Activated CD8-positive, alpha-beta T cell treated with anti-CD3 and anti-CD28 coated beads for 36 hours (primary cell): ENCODE data around the gene AUTS2. TPM values are rescaled to one million over a fixed set of nuclear protein-coding genes. Genes with fewer than 3 reads are reported as not detected.

Experiments used
- ATAC-seq: fragments of 200-7000 bp; cut with Tn5 transposase; one replicate; pipeline ENCODE4 v1.10.0; 2021; ENCODE audit warnings: mild to moderate bottlenecking, moderate library complexity
- CTCF ChIA-PET: fragments of 350-600 bp; sonication (Branson Sonifier 250); formaldehyde crosslinking; loops from one replicate; lab custom pipeline; 2021; ENCODE audit warnings: antibody characterized with exemption; lab: Charles Lee
- POLR2A ChIA-PET: fragments of 350-600 bp; sonication (Branson Sonifier 250); formaldehyde crosslinking; loops from one replicate; lab custom pipeline; 2021; ENCODE audit warnings: antibody characterized with exemption; lab: Charles Lee
- DNase-seq: peaks from one replicate; pipeline ENCODE4 v3.0.0-alpha.2; 2020
- H3K27ac Mint-ChIP-seq: one replicate; pipeline ENCODE4 v1.8.0; 2021; ENCODE audit warnings: mild to moderate bottlenecking, mixed read lengths
- H3K27me3 Mint-ChIP-seq: one replicate; pipeline ENCODE4 v1.8.0; 2021; ENCODE audit warnings: mixed read lengths
- H3K36me3 Mint-ChIP-seq: one replicate; pipeline ENCODE4 v1.8.0; 2021; ENCODE audit warnings: low read depth, mixed read lengths
- H3K4me1 Mint-ChIP-seq: one replicate; pipeline ENCODE4 v1.8.0; 2021; ENCODE audit warnings: low read depth, mixed read lengths
- H3K4me3 Mint-ChIP-seq: one replicate; pipeline ENCODE4 v1.8.0; 2021; ENCODE audit warnings: mild to moderate bottlenecking, moderate library complexity, mixed read lengths
- H3K9me3 Mint-ChIP-seq: one replicate; pipeline ENCODE4 v1.8.0; 2021; ENCODE audit warnings: mixed read lengths
- intact Hi-C: fragments of 100-400 bp; cut with micrococcal nuclease; formaldehyde crosslinking; loops from one replicate; pipeline ENCODE4 v1.10.0; 2022
- total RNA-seq, 2 experiments: library from RNA; stranded (reverse); gene quantifications; one replicate each; pipeline ENCODE4 v1.2.3, GENCODE V29; 2021
- TF ChIP-seq, protein P1 (sequence below): fragments of 200-600 bp; IDR thresholded peaks from one replicate; pipeline ENCODE4 v1.8.0; 2022; ENCODE audit warnings: antibody characterized with exemption, mild to moderate bottlenecking

Gene AUTS2
- total RNA-seq, 2 experiments from 2014 or later = 3.1 to 3.3 TPM

DNA sequence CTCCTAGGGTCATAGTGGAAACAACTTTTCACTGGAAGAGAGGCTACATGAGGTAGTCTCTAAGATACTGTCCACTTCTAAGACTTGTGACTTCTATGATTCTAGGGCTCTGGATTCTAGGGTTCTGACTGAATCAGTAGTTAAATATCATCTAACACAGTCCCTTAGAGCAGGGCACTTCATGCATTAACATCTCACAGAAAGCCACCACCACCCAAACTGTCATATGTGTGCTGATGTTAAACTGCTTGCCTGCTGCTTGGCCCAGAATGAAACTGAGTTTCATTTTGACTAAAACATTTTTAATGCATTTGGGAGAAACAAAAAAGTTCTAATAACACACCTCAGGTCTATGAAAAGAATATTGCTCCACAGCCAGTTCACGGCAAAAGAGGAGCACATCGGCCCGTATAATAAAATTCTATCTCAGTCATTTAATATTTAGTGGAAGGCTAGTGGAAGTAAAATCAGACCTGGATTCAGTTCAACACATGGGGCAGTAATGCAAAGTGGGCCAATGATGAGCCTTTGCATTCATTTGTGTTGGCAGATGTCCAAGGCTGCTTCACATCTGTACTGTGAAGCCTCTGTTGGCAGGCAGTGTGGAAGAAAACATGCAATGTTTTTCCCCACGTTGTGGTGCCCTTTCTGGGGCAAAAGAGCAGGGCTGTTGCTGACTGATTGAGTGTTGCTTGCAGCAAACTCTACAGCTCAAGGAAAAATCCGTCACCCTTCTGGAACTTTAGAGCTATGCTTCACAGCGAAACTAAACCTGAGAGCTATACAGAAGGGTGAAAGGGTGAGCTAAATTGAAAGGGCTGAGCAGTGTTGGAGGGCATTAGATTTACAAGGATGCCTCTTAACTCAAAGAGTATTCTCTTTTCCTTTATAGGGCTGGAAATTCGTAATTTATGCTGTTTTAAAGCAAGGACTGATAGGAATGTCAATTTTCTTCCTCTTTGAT, 33.5 kb upstream of the AUTS2 start:
- no peaks in the 10 kb centered on the region for H3K27me3 Mint-ChIP-seq
- CTCF ChIA-PET = no interaction called here

DNA sequence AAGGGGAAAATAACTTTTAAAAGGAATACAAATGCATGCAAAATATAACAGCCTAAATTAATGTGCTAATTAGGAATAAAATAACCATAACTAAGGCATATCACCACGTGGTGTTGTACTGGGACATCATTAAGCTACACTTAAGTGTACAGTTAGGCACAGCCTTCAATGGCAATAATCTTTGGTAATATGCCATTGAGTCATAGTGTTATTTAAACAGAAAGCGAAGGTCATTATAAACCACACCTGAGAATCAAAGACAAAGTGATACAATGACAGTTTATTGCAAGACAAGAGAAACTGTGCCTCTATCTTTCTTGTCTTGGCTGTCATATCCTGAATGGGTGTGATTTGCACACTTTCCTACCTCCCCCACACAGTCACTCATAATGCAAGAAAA, 30.5 kb upstream of the AUTS2 start:
- no peak for DNase-seq
- H3K27me3 Mint-ChIP-seq = peaks cover 2% of the 10 kb centered on the region
- H3K4me3 Mint-ChIP-seq = no peak overlapping the region
- intact Hi-C loops = no loop called here
- ChIA-PET CTCF (no interaction called here), POLR2A (no interaction called here)
- H3K9me3 Mint-ChIP-seq = no peaks in the 10 kb centered on the region
- no peak for ATAC-seq
- H3K27ac Mint-ChIP-seq = no peak overlapping the region
- H3K36me3 Mint-ChIP-seq = no peaks in the 10 kb centered on the region
- H3K4me1 Mint-ChIP-seq = no peaks in the 10 kb centered on the region
- TF ChIP-seq, protein P1, sequence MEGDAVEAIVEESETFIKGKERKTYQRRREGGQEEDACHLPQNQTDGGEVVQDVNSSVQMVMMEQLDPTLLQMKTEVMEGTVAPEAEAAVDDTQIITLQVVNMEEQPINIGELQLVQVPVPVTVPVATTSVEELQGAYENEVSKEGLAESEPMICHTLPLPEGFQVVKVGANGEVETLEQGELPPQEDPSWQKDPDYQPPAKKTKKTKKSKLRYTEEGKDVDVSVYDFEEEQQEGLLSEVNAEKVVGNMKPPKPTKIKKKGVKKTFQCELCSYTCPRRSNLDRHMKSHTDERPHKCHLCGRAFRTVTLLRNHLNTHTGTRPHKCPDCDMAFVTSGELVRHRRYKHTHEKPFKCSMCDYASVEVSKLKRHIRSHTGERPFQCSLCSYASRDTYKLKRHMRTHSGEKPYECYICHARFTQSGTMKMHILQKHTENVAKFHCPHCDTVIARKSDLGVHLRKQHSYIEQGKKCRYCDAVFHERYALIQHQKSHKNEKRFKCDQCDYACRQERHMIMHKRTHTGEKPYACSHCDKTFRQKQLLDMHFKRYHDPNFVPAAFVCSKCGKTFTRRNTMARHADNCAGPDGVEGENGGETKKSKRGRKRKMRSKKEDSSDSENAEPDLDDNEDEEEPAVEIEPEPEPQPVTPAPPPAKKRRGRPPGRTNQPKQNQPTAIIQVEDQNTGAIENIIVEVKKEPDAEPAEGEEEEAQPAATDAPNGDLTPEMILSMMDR = no peak

More for the DNA sequence above, 33.5 kb upstream of the AUTS2 start:
- H3K4me3 Mint-ChIP-seq = no peak overlapping the region
- TF ChIP-seq, protein P1 = no peak
- H3K27ac Mint-ChIP-seq = no peak overlapping the region
- intact Hi-C loops = no loop called here
- no peaks in the 10 kb centered on the region for H3K36me3 Mint-ChIP-seq
- ATAC-seq (no peak), DNase-seq (no peak)
- no peaks in the 10 kb centered on the region for H3K9me3 Mint-ChIP-seq
- no peaks in the 10 kb centered on the region for H3K4me1 Mint-ChIP-seq
- POLR2A ChIA-PET = no interaction called here

DNA sequence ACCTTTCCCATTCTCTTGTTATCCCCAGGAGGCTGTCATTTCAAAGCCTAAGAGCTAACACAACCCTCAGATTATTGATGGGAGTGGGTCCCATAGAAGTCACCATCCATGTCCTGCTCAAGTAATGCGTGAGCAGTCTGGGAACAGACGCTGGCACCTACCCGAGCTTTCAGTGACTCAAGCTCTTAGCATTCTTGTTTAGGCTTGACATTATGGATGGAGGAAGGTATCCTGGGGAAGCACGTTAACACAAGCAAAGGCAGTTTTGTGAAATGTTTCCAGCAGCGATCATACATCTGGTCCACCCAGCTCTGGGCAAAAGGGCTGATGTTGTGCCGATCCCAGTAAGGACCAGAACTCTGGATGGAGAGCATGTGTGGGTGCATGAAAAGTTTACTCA, 30.0 kb upstream of the AUTS2 start:
- TF ChIP-seq, protein P1 = no peak
- H3K36me3 Mint-ChIP-seq = no peaks in the 10 kb centered on the region
- no peak overlapping the region for H3K4me3 Mint-ChIP-seq
- no peak for DNase-seq
- intact Hi-C loops = no loop called here
- no peak overlapping the region for H3K27ac Mint-ChIP-seq
- H3K9me3 Mint-ChIP-seq = no peaks in the 10 kb centered on the region
- no peak for ATAC-seq
- H3K4me1 Mint-ChIP-seq = no peaks in the 10 kb centered on the region
- H3K27me3 Mint-ChIP-seq = peaks cover 2% of the 10 kb centered on the region
- ChIA-PET POLR2A (no interaction called here), CTCF (no interaction called here)

DNA sequence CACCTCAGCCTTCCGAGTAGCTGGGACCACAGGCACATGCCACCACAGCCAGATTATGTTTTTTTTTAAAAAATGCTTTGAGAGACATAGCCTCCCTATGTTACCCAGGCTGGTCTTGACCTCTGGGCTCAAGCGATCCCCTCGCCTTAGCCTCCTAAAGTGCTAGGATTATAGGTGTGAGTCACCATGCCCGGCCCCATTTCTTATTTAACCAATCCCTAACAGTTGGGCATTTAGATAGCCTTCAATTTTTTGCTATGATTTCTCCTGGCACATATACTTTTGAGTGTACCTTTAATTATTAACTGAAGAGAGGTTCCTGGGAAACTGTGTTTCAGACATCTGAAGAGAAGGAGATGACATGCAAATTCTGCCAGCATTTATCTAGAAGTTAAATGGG, 22.6 kb upstream of the AUTS2 start:
- Mint-ChIP-seq H3K27me3 (peaks cover 2% of the 10 kb centered on the region), H3K27ac (no peak overlapping the region), H3K9me3 (no peaks in the 10 kb centered on the region), H3K4me3 (no peak overlapping the region), H3K36me3 (no peaks in the 10 kb centered on the region), H3K4me1 (no peaks in the 10 kb centered on the region)
- ChIA-PET CTCF (no interaction called here), POLR2A (no interaction called here)
- DNase-seq (no peak), ATAC-seq (no peak)
- intact Hi-C loops = no loop called here
- TF ChIP-seq, protein P1 = no peak

DNA sequence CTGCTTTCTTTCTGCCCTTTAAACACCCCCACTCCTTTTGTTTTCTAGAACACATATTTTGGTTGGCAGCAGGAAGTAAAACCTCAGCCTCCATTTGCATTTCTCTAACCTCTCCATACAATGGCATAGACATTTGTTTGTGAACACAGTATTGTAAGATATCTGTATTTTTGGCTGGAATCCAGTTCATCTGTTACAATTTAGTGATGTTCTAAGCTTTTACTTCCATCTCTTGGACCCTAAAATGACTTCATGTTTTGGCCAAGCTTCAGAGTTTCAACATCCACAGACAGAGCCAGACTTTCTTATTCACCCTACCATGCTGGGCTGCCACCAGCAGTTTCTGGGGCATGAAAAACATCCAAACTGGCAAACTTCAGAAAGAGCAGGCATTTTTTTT, 21.1 kb upstream of the AUTS2 start:
- DNase-seq (no peak), ATAC-seq (no peak)
- no peak overlapping the region for H3K4me3 Mint-ChIP-seq
- TF ChIP-seq, protein P1 = no peak
- H3K27ac Mint-ChIP-seq = no peak overlapping the region
- peaks cover 2% of the 10 kb centered on the region for H3K27me3 Mint-ChIP-seq
- H3K9me3 Mint-ChIP-seq = no peaks in the 10 kb centered on the region
- no peaks in the 10 kb centered on the region for H3K4me1 Mint-ChIP-seq
- ChIA-PET POLR2A (no interaction called here), CTCF (no interaction called here)
- intact Hi-C loops = no loop called here
- H3K36me3 Mint-ChIP-seq = no peaks in the 10 kb centered on the region
